Vagina (tissue), 2 donors: ENCODE measurements around the gene UCHL5.

Experiments
- CTCF ChIP-seq, 3 experiments: fragments of 450-650 bp in 2 of 3; fragments of 200-600 bp in 1 of 3; sonication (generic) in 1 of 3; IDR thresholded peaks; one replicate each; pipeline ENCODE4 v1.5.1; 2017 to 2019; ENCODE audit warnings: antibody characterized with exemption in 3 of 3, mild to moderate bottlenecking in 2 of 3, moderate library complexity in 2 of 3
- POLR2A ChIP-seq, 2 donors: fragments of 450-650 bp; IDR thresholded peaks; one replicate each; pipeline ENCODE4 v1.6.1; 2017; ENCODE audit warnings: antibody characterized with exemption in 2 of 2, mild to moderate bottlenecking in 2 of 2, moderate library complexity in 2 of 2
- POLR2AphosphoS5 ChIP-seq, 2 donors: sonication (generic); formaldehyde crosslinking; IDR thresholded peaks; one replicate each; pipeline ENCODE4 v1.9.0; 2017; ENCODE audit warnings: antibody characterized with exemption in 2 of 2, mild to moderate bottlenecking in 2 of 2, low read depth in 1 of 2; ENCODE audit not compliant: insufficient read depth in 1 of 2

GRCh38 chr1:193094112-193094511 is 35.0 kb upstream of the UCHL5 start:
- TF ChIP-seq POLR2A (IDR thresholded peaks at IDR 0.05) (no peak), CTCF (IDR thresholded peaks at IDR 0.05) (no peak), POLR2AphosphoS5 (IDR thresholded peaks at IDR 0.05; ENCODE audit: insufficient read depth in 1 of 2, low read depth in 1 of 2) (no peak)
